ENCODE measurements around the gene GDE1.
A peak's percentile ranks its signal among the peaks of the same experiment; 100 is the strongest.

Gene GDE1

GRCh38 chr16:19523559-19524355 is 1.9 kb upstream of the GDE1 start, which contains the start of gene CCP110:
Gene CCP110, plus strand, starts transcription at chr16:19523942. Its CDS starts 3,940 bp downstream, at chr16:19527882.
- FAIRE-seq = peak; percentile 96

GRCh38 chr16:19523184-19523558 is 1.3 kb upstream of the GDE1 start:
- FAIRE-seq = no peak

- FAIRE-seq = no peak
These were observed 862 bp upstream of the GDE1 start for GRCh38 chr16:19522760-19523159.

GRCh38 chr16:19522397-19522732 is 467 bp upstream of the GDE1 start:
- no peak for FAIRE-seq

DNA sequence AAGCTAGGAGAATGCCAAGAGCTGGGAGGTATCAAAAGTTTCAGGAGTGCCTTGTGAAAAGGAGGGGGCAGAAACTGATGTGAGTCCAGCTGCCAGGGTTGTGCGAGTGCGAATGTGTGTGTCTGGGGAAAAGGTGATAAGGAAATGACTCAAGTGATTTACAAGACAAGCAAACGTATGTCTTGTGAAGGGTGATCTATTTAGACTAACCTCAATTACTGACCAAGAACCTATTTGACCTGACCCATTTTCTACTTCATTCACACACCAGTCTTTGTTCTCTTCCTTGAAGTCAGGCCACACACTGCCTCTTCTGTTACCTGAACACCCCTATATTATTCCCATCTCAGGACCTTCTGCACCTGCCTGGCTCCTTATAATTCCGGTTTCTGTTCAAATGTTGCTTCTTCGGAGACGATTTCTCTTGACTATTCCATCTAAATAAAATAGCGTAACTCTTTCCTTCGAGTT is 1.0 kb downstream of the GDE1 start:
- no peak for FAIRE-seq

DNA sequence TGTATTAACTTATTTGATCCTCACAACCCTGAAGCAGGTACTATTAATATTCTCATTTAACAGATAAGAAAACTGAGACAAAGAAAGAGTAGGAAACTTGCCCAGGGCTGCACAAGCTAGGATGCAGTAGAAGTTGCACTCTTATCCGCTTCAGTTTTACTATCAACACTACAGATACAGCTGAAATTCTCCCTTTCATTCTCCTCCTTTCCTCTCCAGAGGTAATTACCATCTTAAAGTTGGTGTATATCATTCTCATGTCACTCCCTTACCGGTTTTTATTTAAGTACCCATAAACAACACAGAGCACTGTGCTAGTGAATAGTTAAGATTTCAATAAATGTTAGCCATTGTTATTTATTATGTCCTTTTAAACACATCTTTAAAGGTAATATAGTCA is 3.5 kb downstream of the GDE1 start:
- FAIRE-seq = no peak

GRCh38 chr16:19517424-19518089 is 4.3 kb downstream of the GDE1 start:
- FAIRE-seq = no peak

- no peak for FAIRE-seq
These were observed 6.1 kb downstream of the GDE1 start for GRCh38 chr16:19515757-19516156.

GRCh38 chr16:19513377-19514053 is 8.4 kb downstream of the GDE1 start:
- no peak for FAIRE-seq

- no peak for FAIRE-seq
These were observed 9.6 kb downstream of the GDE1 start for GRCh38 chr16:19512297-19512696.

- FAIRE-seq = no peak
These were observed 14.0 kb downstream of the GDE1 start for GRCh38 chr16:19507867-19508266.

- no peak for FAIRE-seq
These were observed 14.9 kb downstream of the GDE1 start for GRCh38 chr16:19506965-19507364.

GRCh38 chr16:19505600-19506303 is 16.1 kb downstream of the GDE1 start:
- no peak for FAIRE-seq

GRCh38 chr16:19503461-19504075 is 18.3 kb downstream of the GDE1 start:
- FAIRE-seq = no peak

GRCh38 chr16:19502395-19503131 is 19.3 kb downstream of the GDE1 start:
- no peak for FAIRE-seq

DNA sequence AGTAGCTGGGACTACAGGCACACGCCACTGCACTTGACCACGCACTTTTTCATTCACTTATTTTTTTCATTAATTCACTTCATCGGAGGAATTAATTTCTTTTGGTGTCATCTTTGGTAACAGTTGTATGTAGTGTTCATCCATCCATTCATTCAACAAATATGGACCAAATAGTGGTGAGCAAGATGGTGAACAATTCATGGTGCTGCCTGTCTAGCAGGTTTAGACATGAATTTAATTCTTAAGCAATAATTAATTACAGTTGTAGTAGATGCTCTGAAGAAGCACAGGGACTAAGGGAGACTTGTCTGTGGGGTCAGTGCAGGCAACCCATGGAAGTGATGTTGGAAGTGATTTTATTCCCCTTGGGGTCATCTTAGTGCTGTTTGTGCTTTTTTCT is 22.4 kb downstream of the GDE1 start:
- FAIRE-seq = no peak

DNA sequence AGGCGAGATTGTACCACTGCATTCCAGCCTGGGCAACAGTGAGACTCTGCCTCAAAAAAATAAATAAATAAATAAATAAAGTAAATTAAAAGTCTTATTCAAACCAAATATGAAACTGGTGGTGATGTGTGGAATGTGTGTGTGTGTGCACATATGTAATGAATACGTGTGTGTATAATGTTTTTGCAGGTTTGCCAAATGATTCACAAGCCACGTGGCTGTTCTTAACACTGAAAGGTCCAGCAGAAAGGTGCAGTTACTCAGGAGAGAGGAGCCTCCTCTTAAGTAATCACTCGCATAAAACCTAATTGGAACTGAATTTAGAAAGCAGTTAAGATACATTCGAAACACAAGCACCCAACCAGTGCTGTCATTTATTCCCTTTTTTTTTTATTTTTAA is 22.9 kb downstream of the GDE1 start:
- FAIRE-seq = no peak

DNA sequence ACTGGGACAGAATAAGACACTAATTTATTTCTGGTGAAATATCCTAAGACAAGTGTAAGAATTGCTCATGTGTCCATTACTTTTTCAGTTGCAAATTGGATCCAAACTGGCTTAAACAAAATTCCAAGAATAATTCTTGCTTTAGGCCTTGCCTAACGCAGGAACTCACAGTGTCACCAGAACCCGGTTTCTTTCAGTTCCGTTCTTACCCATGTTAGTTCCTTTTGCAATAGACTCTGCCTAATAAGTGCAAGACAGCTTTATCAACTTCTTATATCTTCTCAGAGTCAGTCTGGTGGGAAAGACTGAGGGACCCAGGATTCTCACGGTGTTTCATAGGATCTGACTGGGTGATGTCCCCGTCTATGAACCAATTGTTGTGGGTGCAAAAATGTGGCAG is 24.7 kb downstream of the GDE1 start:
- no peak for FAIRE-seq

DNA sequence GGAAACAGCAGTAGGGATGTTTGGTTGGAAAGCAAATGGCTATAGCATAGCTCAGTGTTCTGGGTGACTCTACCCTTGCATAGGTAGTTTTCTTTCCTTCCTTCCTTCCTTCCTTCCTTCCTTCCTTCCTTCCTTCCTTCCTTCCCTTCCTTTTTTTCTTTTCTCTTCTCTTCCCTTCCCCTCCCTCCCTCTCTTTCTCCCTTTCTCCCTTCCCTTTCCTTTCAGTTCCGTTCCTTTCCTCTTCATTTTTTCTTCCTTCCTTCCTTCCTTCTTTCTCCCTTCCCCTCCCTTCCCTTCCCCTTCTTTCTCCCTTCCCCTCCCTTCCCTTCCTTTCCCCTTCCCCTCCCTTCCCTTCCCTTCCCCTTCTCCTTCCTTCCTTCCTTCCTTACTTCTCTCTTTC is 31.3 kb downstream of the GDE1 start:
- FAIRE-seq = no peak

- no peak for FAIRE-seq
These were observed 33.7 kb downstream of the GDE1 start for GRCh38 chr16:19488213-19488640.

GRCh38 chr16:19486750-19487325 is 35.1 kb downstream of the GDE1 start:
- no peak for FAIRE-seq

- no peak for FAIRE-seq
These were observed 35.8 kb downstream of the GDE1 start for GRCh38 chr16:19486051-19486450.
